ENCODE measurements around the gene DNAJB8.

The DNAJB8 gene

GRCh38 chr3:128436214-128436613, 30.5 kb downstream of the DNAJB8 start:
- no peak for TF ChIP-seq FOXM1 (IDR thresholded peaks at IDR 0.05; ENCODE audit: borderline replicate concordance)
- no peak for TF ChIP-seq PKNOX1 (IDR thresholded peaks at IDR 0.05)
- TF ChIP-seq NFRKB (IDR thresholded peaks at IDR 0.05), result no peak
- TF ChIP-seq FOXA1 (IDR thresholded peaks at IDR 0.05), result no peak
- no peak for TF ChIP-seq CTBP1 (IDR thresholded peaks at IDR 0.05; ENCODE audit: borderline replicate concordance)
- no peak for TF ChIP-seq SP1 (IDR thresholded peaks at IDR 0.05)
- TF ChIP-seq FOXK2 (IDR thresholded peaks at IDR 0.05), result no peak
- no peak for TF ChIP-seq TARDBP (IDR thresholded peaks at IDR 0.05)
- TF ChIP-seq SUZ12 (IDR thresholded peaks at IDR 0.05), result no peak
- no peak for TF ChIP-seq ELF4 (IDR thresholded peaks at IDR 0.05)
- DNase-seq (ENCODE audit: extremely low spot score), result no peak
- ChIA-PET POLR2A (interaction anchor here (1.2 kb wide), 1 partner anchor 54 kb away, joined by 3 read pairs; no protein-coding TSS in a partner anchor), CTCF (interaction anchor here (0.7 kb wide), 1 partner anchor 411 kb away, joined by 3 read pairs; no protein-coding TSS in a partner anchor)

- no peak for DNase-seq (ENCODE audit: extremely low spot score)
- ChIA-PET CTCF (no interaction called here), POLR2A (interaction anchor here (1.2 kb wide), 1 partner anchor 54 kb away, joined by 3 read pairs; no protein-coding TSS in a partner anchor)
- TF ChIP-seq TARDBP (IDR thresholded peaks at IDR 0.05), result no peak
- TF ChIP-seq ZNF384 (IDR thresholded peaks at IDR 0.05), result no peak
- no peak for TF ChIP-seq L3MBTL2 (conservative IDR thresholded peaks at IDR 0.05)
- no peak for TF ChIP-seq SP1 (IDR thresholded peaks at IDR 0.05)
- TF ChIP-seq PKNOX1 (IDR thresholded peaks at IDR 0.05), result no peak
- TF ChIP-seq FOXK2 (IDR thresholded peaks at IDR 0.05), result no peak
- TF ChIP-seq SUZ12 (IDR thresholded peaks at IDR 0.05), result no peak
- TF ChIP-seq BHLHE40 (IDR thresholded peaks at IDR 0.05; ENCODE audit: borderline replicate concordance), result no peak
Observed at GRCh38 chr3:128435561-128435960, 31.1 kb downstream of the DNAJB8 start.

- no peak for DNase-seq (ENCODE audit: extremely low spot score)
Observed at GRCh38 chr3:128435058-128435457, 31.6 kb downstream of the DNAJB8 start.

GRCh38 chr3:128434524-128434923, 32.2 kb downstream of the DNAJB8 start:
- ChIA-PET POLR2A (interaction anchor here (1.3 kb wide), 1 partner anchor 54 kb away, joined by 3 read pairs; no protein-coding TSS in a partner anchor), CTCF (no interaction called here)
- TF ChIP-seq FOXM1 (IDR thresholded peaks at IDR 0.05; ENCODE audit: borderline replicate concordance) (no peak), L3MBTL2 (conservative IDR thresholded peaks at IDR 0.05) (no peak), SP1 (IDR thresholded peaks at IDR 0.05) (no peak), PKNOX1 (IDR thresholded peaks at IDR 0.05) (no peak)
- no peak for DNase-seq (ENCODE audit: extremely low spot score)

More at GRCh38 chr3:128435058-128435457, 31.6 kb downstream of the DNAJB8 start:
- ChIA-PET POLR2A (interaction anchor here (1.2 to 1.3 kb wide), 2 partner anchors 54 to 55 kb away, joined by 3 read pairs; no protein-coding TSS in a partner anchor), CTCF (no interaction called here)
- TF ChIP-seq SUZ12 (IDR thresholded peaks at IDR 0.05) (no peak), ELF4 (IDR thresholded peaks at IDR 0.05) (no peak), TARDBP (IDR thresholded peaks at IDR 0.05) (no peak), PKNOX1 (IDR thresholded peaks at IDR 0.05) (no peak), L3MBTL2 (conservative IDR thresholded peaks at IDR 0.05) (no peak), CTBP1 (IDR thresholded peaks at IDR 0.05; ENCODE audit: borderline replicate concordance) (no peak), SP1 (IDR thresholded peaks at IDR 0.05) (no peak), HDGF (IDR thresholded peaks at IDR 0.05; ENCODE audit: borderline replicate concordance) (no peak), FOXA1 (IDR thresholded peaks at IDR 0.05) (no peak), LEF1 (IDR thresholded peaks at IDR 0.05; ENCODE audit: borderline replicate concordance) (no peak), BHLHE40 (IDR thresholded peaks at IDR 0.05; ENCODE audit: borderline replicate concordance) (no peak), ZNF384 (IDR thresholded peaks at IDR 0.05) (no peak)

- CTCF ChIA-PET, result no interaction called here
- no peak for DNase-seq (ENCODE audit: extremely low spot score)
- TF ChIP-seq HDGF (IDR thresholded peaks at IDR 0.05; ENCODE audit: borderline replicate concordance), result no peak
- TF ChIP-seq BHLHE40 (IDR thresholded peaks at IDR 0.05; ENCODE audit: borderline replicate concordance), result no peak
- TF ChIP-seq LEF1 (IDR thresholded peaks at IDR 0.05; ENCODE audit: borderline replicate concordance), result no peak
- no peak for TF ChIP-seq SP1 (IDR thresholded peaks at IDR 0.05)
- TF ChIP-seq NFRKB (IDR thresholded peaks at IDR 0.05), result no peak
- no peak for TF ChIP-seq ARNT (IDR thresholded peaks at IDR 0.05)
- no peak for TF ChIP-seq FOXK2 (IDR thresholded peaks at IDR 0.05)
- TF ChIP-seq ELF4 (IDR thresholded peaks at IDR 0.05), result no peak
- TF ChIP-seq ZNF384 (IDR thresholded peaks at IDR 0.05), result no peak
- TF ChIP-seq SUZ12 (IDR thresholded peaks at IDR 0.05), result no peak
- TF ChIP-seq FOXA1 (IDR thresholded peaks at IDR 0.05), result no peak
- TF ChIP-seq CTBP1 (IDR thresholded peaks at IDR 0.05; ENCODE audit: borderline replicate concordance), result no peak
- no peak for TF ChIP-seq TARDBP (IDR thresholded peaks at IDR 0.05)
- TF ChIP-seq FOXM1 (IDR thresholded peaks at IDR 0.05; ENCODE audit: borderline replicate concordance), result no peak
- no peak for TF ChIP-seq L3MBTL2 (conservative IDR thresholded peaks at IDR 0.05)
- no peak for TF ChIP-seq PKNOX1 (IDR thresholded peaks at IDR 0.05)
- POLR2A ChIA-PET, result interaction anchor here (1.3 kb wide), 1 partner anchor 55 kb away, joined by 3 read pairs; no protein-coding TSS in a partner anchor
Observed at GRCh38 chr3:128433837-128434165, 32.9 kb downstream of the DNAJB8 start.
